Measurements from ENCODE around the gene ACOX3. TPM values are rescaled to one million over a fixed set of nuclear protein-coding genes. Genes with fewer than 3 reads are reported as not detected.

The ACOX3 gene
- total RNA-seq, 4 donors from 2014 or later = 42.3 to 86.2 (median 50.3) TPM

DNA sequence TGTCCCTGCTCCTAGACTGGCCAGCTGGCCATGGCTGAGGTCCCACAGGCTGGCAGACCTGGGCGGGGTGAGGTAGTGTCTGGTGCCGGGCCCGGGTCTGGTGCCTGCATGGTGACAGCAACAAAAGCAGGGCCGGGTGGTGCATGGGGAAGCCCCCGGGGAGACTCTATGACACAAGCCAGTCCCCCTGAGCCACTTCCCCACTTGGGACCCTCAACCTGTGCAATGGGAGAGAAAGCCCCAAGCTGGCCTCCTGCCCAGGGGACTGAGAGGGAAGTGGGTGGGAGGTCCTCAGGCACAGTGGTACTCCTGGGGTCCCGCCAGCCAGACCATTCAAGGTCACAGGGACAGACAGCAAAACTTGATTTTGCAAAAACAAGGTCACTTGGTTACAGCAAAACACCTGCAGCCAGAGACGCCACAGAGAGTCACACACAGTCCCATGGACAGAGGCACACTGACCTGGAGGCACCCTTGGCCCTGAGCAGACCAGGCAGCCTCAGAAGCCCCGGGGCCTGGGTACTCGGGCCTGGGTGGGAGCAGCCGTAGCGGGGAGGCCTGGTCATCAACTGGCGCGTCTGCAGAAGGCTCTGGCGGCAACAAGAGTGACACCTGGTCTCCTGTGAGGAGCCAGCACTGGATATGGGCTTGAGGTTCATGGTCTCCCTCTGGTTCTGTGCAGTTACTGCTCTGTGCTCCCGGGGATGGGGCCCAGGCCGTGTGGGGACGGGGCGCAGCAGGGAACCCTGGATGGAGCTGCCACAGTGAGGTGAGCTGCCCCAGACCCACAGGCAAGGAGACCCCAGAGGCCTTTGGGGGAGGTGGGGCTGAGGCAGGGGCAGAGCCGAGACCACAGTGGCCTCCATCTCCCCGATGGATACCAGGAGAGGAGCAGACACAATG is 110.4 kb downstream of the ACOX3 start:
- Histone ChIP-seq H3K27ac (peak overlapping the region in 2 of 4 donors; percentile 11 to 42), H3K4me3 (no peak overlapping the region), H3K9me3 (no peaks in the 10 kb centered on the region), H3K27me3 (peaks cover 0 to 20% (median 0%) of the 10 kb centered on the region in 4 donors), H3K4me1 (peaks cover 0 to 17% (median 0%) of the 10 kb centered on the region in 3 donors), H3K36me3 (no peaks in the 10 kb centered on the region)
- intact Hi-C loops (cut with DNase I) = no loop called here
- WGBS, 2 donors = 100% methylated on average over 2 to 4 of the region's 20 CpGs
- TF ChIP-seq, protein P1, sequence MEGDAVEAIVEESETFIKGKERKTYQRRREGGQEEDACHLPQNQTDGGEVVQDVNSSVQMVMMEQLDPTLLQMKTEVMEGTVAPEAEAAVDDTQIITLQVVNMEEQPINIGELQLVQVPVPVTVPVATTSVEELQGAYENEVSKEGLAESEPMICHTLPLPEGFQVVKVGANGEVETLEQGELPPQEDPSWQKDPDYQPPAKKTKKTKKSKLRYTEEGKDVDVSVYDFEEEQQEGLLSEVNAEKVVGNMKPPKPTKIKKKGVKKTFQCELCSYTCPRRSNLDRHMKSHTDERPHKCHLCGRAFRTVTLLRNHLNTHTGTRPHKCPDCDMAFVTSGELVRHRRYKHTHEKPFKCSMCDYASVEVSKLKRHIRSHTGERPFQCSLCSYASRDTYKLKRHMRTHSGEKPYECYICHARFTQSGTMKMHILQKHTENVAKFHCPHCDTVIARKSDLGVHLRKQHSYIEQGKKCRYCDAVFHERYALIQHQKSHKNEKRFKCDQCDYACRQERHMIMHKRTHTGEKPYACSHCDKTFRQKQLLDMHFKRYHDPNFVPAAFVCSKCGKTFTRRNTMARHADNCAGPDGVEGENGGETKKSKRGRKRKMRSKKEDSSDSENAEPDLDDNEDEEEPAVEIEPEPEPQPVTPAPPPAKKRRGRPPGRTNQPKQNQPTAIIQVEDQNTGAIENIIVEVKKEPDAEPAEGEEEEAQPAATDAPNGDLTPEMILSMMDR (IDR thresholded peaks at IDR 0.05) = no peak
- TF ChIP-seq POLR2A (IDR thresholded peaks at IDR 0.05) = no peak
- no peak for DNase-seq

- Histone ChIP-seq H3K4me1 (peaks cover 0 to 21% (median 0%) of the 10 kb centered on the region in 3 donors), H3K4me3 (no peak overlapping the region), H3K36me3 (no peaks in the 10 kb centered on the region), H3K27ac (no peak overlapping the region), H3K27me3 (peaks cover 0 to 20% (median 0%) of the 10 kb centered on the region in 4 donors), H3K9me3 (no peaks in the 10 kb centered on the region)
- no peak for DNase-seq
- WGBS, 2 donors = 91% methylated on average over 2 of the region's 6 CpGs; no CpG with 5 or more reads in 1 of the 2 donors
- TF ChIP-seq POLR2A (IDR thresholded peaks at IDR 0.05) = no peak
- TF ChIP-seq, protein P1 (IDR thresholded peaks at IDR 0.05) = no peak
- intact Hi-C loops (cut with DNase I) = no loop called here
These were observed 111.0 kb downstream of the ACOX3 start for GRCh38 chr4:8329560-8329858.

GRCh38 chr4:8328866-8329559 is 111.5 kb downstream of the ACOX3 start:
- H3K9me3 ChIP-seq = peaks cover 0 to 2% (median 2%) of the 10 kb centered on the region in 3 donors
- no peak overlapping the region for H3K27ac ChIP-seq
- WGBS, 2 donors = 69 to 76% methylated on average over 5 to 6 of the region's 13 CpGs
- peaks cover 0 to 20% (median 0%) of the 10 kb centered on the region in 4 donors for H3K27me3 ChIP-seq
- no peaks in the 10 kb centered on the region for H3K36me3 ChIP-seq
- TF ChIP-seq, protein P1 (IDR thresholded peaks at IDR 0.05) = no peak
- TF ChIP-seq POLR2A (IDR thresholded peaks at IDR 0.05) = no peak
- intact Hi-C loops (cut with DNase I) = no loop called here
- DNase-seq = no peak
- H3K4me3 ChIP-seq = no peak overlapping the region
- H3K4me1 ChIP-seq = peaks cover 0 to 21% (median 0%) of the 10 kb centered on the region in 3 donors

DNA sequence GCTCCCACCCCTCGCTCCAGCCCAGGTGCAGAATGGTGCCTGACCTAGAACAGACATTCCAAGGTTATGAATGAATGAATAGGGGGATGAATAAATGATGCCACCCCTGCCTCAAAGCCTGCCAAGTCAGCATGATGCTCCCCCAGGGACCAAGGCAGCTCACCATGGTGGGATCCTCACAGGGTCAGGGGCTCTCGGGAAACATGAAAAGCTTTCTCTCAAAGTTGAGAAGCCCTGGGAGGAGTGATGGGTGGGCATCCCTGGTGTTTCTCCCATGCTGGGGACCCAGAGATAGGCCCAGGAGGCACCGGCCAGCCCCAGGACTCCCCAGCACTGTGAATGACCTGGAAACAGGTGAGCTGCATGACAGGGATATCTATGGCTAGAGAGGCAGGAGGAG is 112.1 kb downstream of the ACOX3 start:
- TF ChIP-seq, protein P1 (IDR thresholded peaks at IDR 0.05) = no peak
- TF ChIP-seq POLR2A (IDR thresholded peaks at IDR 0.05) = no peak
- intact Hi-C loops (cut with DNase I) = no loop called here
- H3K36me3 ChIP-seq = no peaks in the 10 kb centered on the region
- peaks cover 0 to 20% (median 0%) of the 10 kb centered on the region in 4 donors for H3K27me3 ChIP-seq
- H3K4me1 ChIP-seq = peaks cover 0 to 21% (median 0%) of the 10 kb centered on the region in 3 donors
- peaks cover 0 to 7% (median 6%) of the 10 kb centered on the region in 3 donors for H3K9me3 ChIP-seq
- no peak overlapping the region for H3K27ac ChIP-seq
- WGBS, 2 donors = 43 to 72% methylated on average over 1 to 2 of the region's 3 CpGs
- no peak overlapping the region for H3K4me3 ChIP-seq
- DNase-seq = no peak

GRCh38 chr4:8326206-8326605 is 114.3 kb downstream of the ACOX3 start:
- DNase-seq = no peak
- Histone ChIP-seq H3K4me3 (no peak overlapping the region), H3K36me3 (no peaks in the 10 kb centered on the region), H3K4me1 (peaks cover 0 to 17% (median 0%) of the 10 kb centered on the region in 3 donors), H3K27ac (no peak overlapping the region), H3K27me3 (peaks cover 0 to 9% (median 0%) of the 10 kb centered on the region in 4 donors), H3K9me3 (peaks cover 0 to 7% (median 6%) of the 10 kb centered on the region in 3 donors)
- intact Hi-C loops (cut with DNase I) = no loop called here
- no peak for TF ChIP-seq POLR2A (IDR thresholded peaks at IDR 0.05)
- TF ChIP-seq, protein P1 (IDR thresholded peaks at IDR 0.05) = no peak
